SK-N-SH treated with all-trans-retinoic acid at 6 μM for 48 hours (cell line): Measurements from ENCODE around the gene ITPA.

ENCODE experiments used
- ARNTL ChIP-seq: fragments of 450-650 bp; formaldehyde crosslinking; IDR thresholded peaks from 2 replicates; pipeline ENCODE4 v1.5.0; 2020; ENCODE audit warnings: low read depth, mild to moderate bottlenecking, moderate library complexity, borderline replicate concordance
- BACH2 ChIP-seq: fragments of 250-450 bp; sonication (Bioruptor Pico); IDR thresholded peaks from 2 replicates; pipeline ENCODE4 v1.9.0; 2021; ENCODE audit warnings: mild to moderate bottlenecking, borderline replicate concordance
- ESRRG ChIP-seq: fragments of 250-450 bp; sonication (Bioruptor Pico); IDR thresholded peaks from 2 replicates; pipeline ENCODE4 v1.6.1; 2021; ENCODE audit warnings: mild to moderate bottlenecking
- ISL1 ChIP-seq: fragments of 250-450 bp; sonication (Bioruptor Pico); IDR thresholded peaks from 2 replicates; pipeline ENCODE4 v2.1.2; 2022; ENCODE audit warnings: mild to moderate bottlenecking, moderate library complexity
- PPARA ChIP-seq: fragments of 250-450 bp; sonication (Bioruptor Pico); IDR thresholded peaks from 2 replicates; pipeline ENCODE4 v1.5.0; 2020; ENCODE audit warnings: mild to moderate bottlenecking, borderline replicate concordance
- RARB ChIP-seq: fragments of 250-450 bp; sonication (Bioruptor Pico); IDR thresholded peaks from 2 replicates; pipeline ENCODE4 v1.8.0; 2021; ENCODE audit warnings: mild to moderate bottlenecking, moderate library complexity
- SNAI2 ChIP-seq: fragments of 250-450 bp; sonication (Bioruptor Pico); IDR thresholded peaks from 2 replicates; pipeline ENCODE4 v1.5.0; 2020; ENCODE audit warnings: mild to moderate bottlenecking, moderate library complexity
- TCF4 ChIP-seq: fragments of 250-450 bp; sonication (Bioruptor Pico); IDR thresholded peaks from 2 replicates; pipeline ENCODE4 v1.8.0; 2021; ENCODE audit warnings: mild to moderate bottlenecking, moderate library complexity, borderline replicate concordance
- ZFP30 ChIP-seq: fragments of 450-650 bp; formaldehyde crosslinking; IDR thresholded peaks from 2 replicates; pipeline ENCODE4 v1.5.0; 2022; ENCODE audit warnings: mild to moderate bottlenecking, moderate library complexity
- ZNF8 ChIP-seq: fragments of 450-650 bp; formaldehyde crosslinking; IDR thresholded peaks from 2 replicates; pipeline ENCODE4 v1.5.0; 2020; ENCODE audit warnings: mild to moderate bottlenecking, moderate library complexity
- TF ChIP-seq, protein P1 (sequence below): fragments of 250-450 bp; sonication (Bioruptor Pico); IDR thresholded peaks from 2 replicates; pipeline ENCODE4 v1.5.1; 2020; ENCODE audit warnings: low read depth, mild to moderate bottlenecking, moderate library complexity
- TF ChIP-seq, protein P2 (sequence below): fragments of 250-450 bp; sonication (Bioruptor Pico); IDR thresholded peaks from 2 replicates; pipeline ENCODE4 v1.8.0; 2020; ENCODE audit warnings: mild to moderate bottlenecking, moderate library complexity, borderline replicate concordance
- TF ChIP-seq, protein P3 (sequence below): fragments of 250-450 bp; sonication (Bioruptor Pico); IDR thresholded peaks from 2 replicates; pipeline ENCODE4 v1.8.0; 2021; ENCODE audit warnings: low read depth, mild to moderate bottlenecking, moderate library complexity, borderline replicate concordance

DNA sequence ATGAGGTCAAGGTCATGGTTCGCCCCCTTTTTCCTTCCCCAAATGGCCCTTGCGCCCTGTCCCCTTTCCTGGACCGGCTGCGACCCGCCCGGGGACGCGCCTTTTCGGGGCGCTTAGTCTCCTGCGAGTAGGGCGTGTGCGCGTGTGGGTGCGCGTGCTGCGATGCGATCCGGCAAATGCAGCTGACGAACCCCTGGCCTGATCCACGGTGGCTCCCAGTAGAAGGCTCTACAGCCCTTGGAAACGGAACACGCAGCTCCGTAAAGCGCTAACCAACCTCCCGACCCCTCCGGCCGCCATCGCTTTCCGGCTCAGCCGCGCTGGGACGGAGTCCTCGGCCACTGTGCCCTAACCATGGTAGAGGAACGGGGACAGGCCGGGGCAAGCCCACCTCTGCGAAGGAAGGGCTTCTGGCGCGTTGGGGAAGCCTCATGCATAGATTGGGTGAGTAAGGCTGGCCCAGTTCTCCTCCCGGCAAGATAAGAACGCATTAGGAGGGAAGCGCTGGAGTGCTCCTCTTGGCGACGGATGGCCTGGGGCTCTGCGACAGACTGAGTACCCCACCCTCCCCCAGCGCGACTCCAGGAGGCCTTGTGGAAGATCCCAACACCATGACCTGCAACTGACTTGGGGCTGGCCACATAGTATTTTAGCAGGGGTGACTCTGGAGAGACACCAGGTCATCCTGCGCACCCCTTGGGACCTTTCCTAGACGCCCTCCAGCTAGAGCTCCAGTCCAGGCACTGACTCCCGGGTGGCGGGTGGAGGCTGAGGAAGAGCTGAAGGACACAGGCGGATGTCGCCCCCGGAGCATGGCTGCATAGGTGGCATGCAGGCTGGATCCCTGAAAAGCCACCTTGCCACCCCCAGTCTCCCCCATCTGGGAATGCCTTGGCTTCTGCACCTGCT lies 30.8 kb downstream of the ITPA start:
- TF ChIP-seq, protein P1, sequence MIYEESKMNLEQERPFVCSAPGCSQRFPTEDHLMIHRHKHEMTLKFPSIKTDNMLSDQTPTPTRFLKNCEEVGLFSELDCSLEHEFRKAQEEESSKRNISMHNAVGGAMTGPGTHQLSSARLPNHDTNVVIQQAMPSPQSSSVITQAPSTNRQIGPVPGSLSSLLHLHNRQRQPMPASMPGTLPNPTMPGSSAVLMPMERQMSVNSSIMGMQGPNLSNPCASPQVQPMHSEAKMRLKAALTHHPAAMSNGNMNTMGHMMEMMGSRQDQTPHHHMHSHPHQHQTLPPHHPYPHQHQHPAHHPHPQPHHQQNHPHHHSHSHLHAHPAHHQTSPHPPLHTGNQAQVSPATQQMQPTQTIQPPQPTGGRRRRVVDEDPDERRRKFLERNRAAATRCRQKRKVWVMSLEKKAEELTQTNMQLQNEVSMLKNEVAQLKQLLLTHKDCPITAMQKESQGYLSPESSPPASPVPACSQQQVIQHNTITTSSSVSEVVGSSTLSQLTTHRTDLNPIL, result no peak
- TF ChIP-seq BACH2 (CRISPR knock-in tag), result no peak
- TF ChIP-seq RARB (CRISPR knock-in tag), result no peak
- TF ChIP-seq, protein P2, sequence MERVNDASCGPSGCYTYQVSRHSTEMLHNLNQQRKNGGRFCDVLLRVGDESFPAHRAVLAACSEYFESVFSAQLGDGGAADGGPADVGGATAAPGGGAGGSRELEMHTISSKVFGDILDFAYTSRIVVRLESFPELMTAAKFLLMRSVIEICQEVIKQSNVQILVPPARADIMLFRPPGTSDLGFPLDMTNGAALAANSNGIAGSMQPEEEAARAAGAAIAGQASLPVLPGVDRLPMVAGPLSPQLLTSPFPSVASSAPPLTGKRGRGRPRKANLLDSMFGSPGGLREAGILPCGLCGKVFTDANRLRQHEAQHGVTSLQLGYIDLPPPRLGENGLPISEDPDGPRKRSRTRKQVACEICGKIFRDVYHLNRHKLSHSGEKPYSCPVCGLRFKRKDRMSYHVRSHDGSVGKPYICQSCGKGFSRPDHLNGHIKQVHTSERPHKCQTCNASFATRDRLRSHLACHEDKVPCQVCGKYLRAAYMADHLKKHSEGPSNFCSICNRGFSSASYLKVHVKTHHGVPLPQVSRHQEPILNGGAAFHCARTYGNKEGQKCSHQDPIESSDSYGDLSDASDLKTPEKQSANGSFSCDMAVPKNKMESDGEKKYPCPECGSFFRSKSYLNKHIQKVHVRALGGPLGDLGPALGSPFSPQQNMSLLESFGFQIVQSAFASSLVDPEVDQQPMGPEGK, result no peak
- TF ChIP-seq SNAI2, result no peak
- no peak for TF ChIP-seq ESRRG (CRISPR knock-in tag)
- TF ChIP-seq TCF4 (CRISPR knock-in tag), result no peak
- no peak for TF ChIP-seq ZFP30
- TF ChIP-seq, protein P3, sequence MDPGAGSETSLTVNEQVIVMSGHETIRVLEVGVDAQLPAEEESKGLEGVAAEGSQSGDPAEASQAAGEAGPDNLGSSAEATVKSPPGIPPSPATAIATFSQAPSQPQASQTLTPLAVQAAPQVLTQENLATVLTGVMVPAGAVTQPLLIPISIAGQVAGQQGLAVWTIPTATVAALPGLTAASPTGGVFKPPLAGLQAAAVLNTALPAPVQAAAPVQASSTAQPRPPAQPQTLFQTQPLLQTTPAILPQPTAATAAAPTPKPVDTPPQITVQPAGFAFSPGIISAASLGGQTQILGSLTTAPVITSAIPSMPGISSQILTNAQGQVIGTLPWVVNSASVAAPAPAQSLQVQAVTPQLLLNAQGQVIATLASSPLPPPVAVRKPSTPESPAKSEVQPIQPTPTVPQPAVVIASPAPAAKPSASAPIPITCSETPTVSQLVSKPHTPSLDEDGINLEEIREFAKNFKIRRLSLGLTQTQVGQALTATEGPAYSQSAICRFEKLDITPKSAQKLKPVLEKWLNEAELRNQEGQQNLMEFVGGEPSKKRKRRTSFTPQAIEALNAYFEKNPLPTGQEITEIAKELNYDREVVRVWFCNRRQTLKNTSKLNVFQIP (CRISPR knock-in tag), result no peak
- no peak for TF ChIP-seq ZNF8 (CRISPR knock-in tag)
- no peak for TF ChIP-seq PPARA (CRISPR knock-in tag)
- no peak for TF ChIP-seq ARNTL (CRISPR knock-in tag)
- TF ChIP-seq ISL1 (CRISPR knock-in tag), result no peak
